ENCODE measurements around the gene SLC6A18.
"Not testable (repeated sequence)": the region's sequence is repeated elsewhere in the genome, so short reads cannot be mapped to it uniquely, and the experiment has no call there.

Gene SLC6A18

GRCh38 chr5:1259806-1260480, 34.8 kb downstream of the SLC6A18 start:
- DNase-seq: no peak

- DNase-seq: no peak
Observed at GRCh38 chr5:1261643-1262042, 36.5 kb downstream of the SLC6A18 start.

GRCh38 chr5:1262381-1262780, 37.2 kb downstream of the SLC6A18 start:
- no peak for DNase-seq

GRCh38 chr5:1264211-1264610, 39.0 kb downstream of the SLC6A18 start:
- no peak for DNase-seq

- no peak for DNase-seq
Observed at GRCh38 chr5:1265026-1265425, 39.8 kb downstream of the SLC6A18 start.

- no peak for DNase-seq
Observed at GRCh38 chr5:1265461-1266455, 40.6 kb downstream of the SLC6A18 start.

GRCh38 chr5:1266791-1267190, 41.6 kb downstream of the SLC6A18 start:
- DNase-seq: no peak

- not testable (repeated sequence) for DNase-seq
Observed at GRCh38 chr5:1267464-1267863, 42.3 kb downstream of the SLC6A18 start.

- no peak for DNase-seq
Observed at GRCh38 chr5:1268056-1268455, 42.9 kb downstream of the SLC6A18 start.

- no peak for DNase-seq
Observed at GRCh38 chr5:1268666-1269065, 43.5 kb downstream of the SLC6A18 start.

GRCh38 chr5:1270426-1270825, 45.2 kb downstream of the SLC6A18 start:
- no peak for DNase-seq

GRCh38 chr5:1270933-1271914, 46.0 kb downstream of the SLC6A18 start:
- DNase-seq: no peak

GRCh38 chr5:1272201-1272600, 47.0 kb downstream of the SLC6A18 start:
- DNase-seq: no peak

- no peak for DNase-seq
Observed at GRCh38 chr5:1273745-1274144, 48.6 kb downstream of the SLC6A18 start.

- DNase-seq: no peak
Observed at GRCh38 chr5:1274471-1274870, 49.3 kb downstream of the SLC6A18 start.

- DNase-seq: not testable (repeated sequence)
Observed at GRCh38 chr5:1275397-1276391, 50.5 kb downstream of the SLC6A18 start.

- no peak for DNase-seq
Observed at GRCh38 chr5:1276930-1277329, 51.7 kb downstream of the SLC6A18 start.

GRCh38 chr5:1277331-1277730, 52.1 kb downstream of the SLC6A18 start:
- no peak for DNase-seq

GRCh38 chr5:1277781-1278180, 52.6 kb downstream of the SLC6A18 start:
- DNase-seq: no peak

GRCh38 chr5:1278216-1278615, 53.0 kb downstream of the SLC6A18 start:
- no peak for DNase-seq

GRCh38 chr5:1278656-1279442, 53.7 kb downstream of the SLC6A18 start:
- no peak for DNase-seq
